ENCODE data around the gene IGF2BP3. TPM values are rescaled to one million over a fixed set of nuclear protein-coding genes. Genes with fewer than 3 reads are reported as not detected.

Gene IGF2BP3
- total RNA-seq, 1 donor, result 6.7 TPM

- DNase-seq (ENCODE audit: low read depth in 2 of 3, low spot score in 2 of 3), result peak in 2 of 3 donors; percentile 23 to 28
Measured at GRCh38 chr7:23472956-23473843, 2.9 kb upstream of the IGF2BP3 start.

- DNase-seq (ENCODE audit: low read depth in 2 of 3, low spot score in 2 of 3), result no peak
Measured at GRCh38 chr7:23472556-23472955, 2.3 kb upstream of the IGF2BP3 start.

- DNase-seq (ENCODE audit: low read depth in 2 of 3, low spot score in 2 of 3), result peak in 2 of 3 donors; percentile 34 to 48
Measured at GRCh38 chr7:23472046-23472445, 1.8 kb upstream of the IGF2BP3 start.

GRCh38 chr7:23471106-23471859 is 992 bp upstream of the IGF2BP3 start:
- DNase-seq (ENCODE audit: low read depth in 2 of 3, low spot score in 2 of 3), result peak in 2 of 3 donors; percentile 24 to 39

- no peak for DNase-seq (ENCODE audit: low read depth in 2 of 3, low spot score in 2 of 3)
Measured at GRCh38 chr7:23469961-23470250, 385 bp downstream of the IGF2BP3 start.

- peak in 2 of 3 donors; percentile 54 to 61 for DNase-seq (ENCODE audit: low read depth in 2 of 3, low spot score in 2 of 3)
Measured at GRCh38 chr7:23469150-23469960, 936 bp downstream of the IGF2BP3 start.

GRCh38 chr7:23468526-23469149 is 1.7 kb downstream of the IGF2BP3 start:
- peak in 2 of 3 donors; percentile 18 to 39 for DNase-seq (ENCODE audit: low read depth in 2 of 3, low spot score in 2 of 3)

GRCh38 chr7:23467806-23468525 is 2.3 kb downstream of the IGF2BP3 start:
- DNase-seq (ENCODE audit: low read depth in 2 of 3, low spot score in 2 of 3), result peak in 2 of 3 donors; percentile 36 to 49

- DNase-seq (ENCODE audit: low read depth in 2 of 3, low spot score in 2 of 3), result peak in 1 of 3 donors; percentile 37
Measured at GRCh38 chr7:23467291-23467805, 2.9 kb downstream of the IGF2BP3 start.

GRCh38 chr7:23462846-23463245 is 7.4 kb downstream of the IGF2BP3 start:
- peak in 2 of 3 donors; percentile 53 to 73 for DNase-seq (ENCODE audit: low read depth in 2 of 3, low spot score in 2 of 3)

GRCh38 chr7:23458044-23458443 is 12.2 kb downstream of the IGF2BP3 start:
- DNase-seq (ENCODE audit: low read depth in 2 of 3, low spot score in 2 of 3), result no peak

GRCh38 chr7:23456093-23456492 is 14.2 kb downstream of the IGF2BP3 start:
- peak in 1 of 3 donors; percentile 6 for DNase-seq (ENCODE audit: low read depth in 2 of 3, low spot score in 2 of 3)

GRCh38 chr7:23454881-23455526 is 15.3 kb downstream of the IGF2BP3 start:
- DNase-seq (ENCODE audit: low read depth in 2 of 3, low spot score in 2 of 3), result no peak

- no peak for DNase-seq (ENCODE audit: low read depth in 2 of 3, low spot score in 2 of 3)
Measured at GRCh38 chr7:23450518-23450917, 19.8 kb downstream of the IGF2BP3 start.

GRCh38 chr7:23449941-23450340 is 20.4 kb downstream of the IGF2BP3 start:
- DNase-seq (ENCODE audit: low read depth in 2 of 3, low spot score in 2 of 3), result no peak

- no peak for DNase-seq (ENCODE audit: low read depth in 2 of 3, low spot score in 2 of 3)
Measured at GRCh38 chr7:23445326-23445725, 25.0 kb downstream of the IGF2BP3 start.

GRCh38 chr7:23443974-23444373 is 26.3 kb downstream of the IGF2BP3 start:
- DNase-seq (ENCODE audit: low read depth in 2 of 3, low spot score in 2 of 3), result no peak

GRCh38 chr7:23438171-23438570 is 32.1 kb downstream of the IGF2BP3 start:
- no peak for DNase-seq (ENCODE audit: low read depth in 2 of 3, low spot score in 2 of 3)
